KOPT-K1 (cell line): Measurements from ENCODE around the gene PACRGL.

ENCODE experiments used
- H3K27ac ChIP-seq: fragments of 200-600 bp; sonication (generic); 2 replicates; pipeline ENCODE4 v1.5.1; 2016; ENCODE audit warnings: antibody characterized with exemption, mild to moderate bottlenecking, low read depth, low read length; ENCODE audit not compliant: poor library complexity, severe bottlenecking
- H3K36me3 ChIP-seq: fragments of 200-600 bp; sonication (generic); 2 replicates; pipeline ENCODE4 v1.5.1; 2017; ENCODE audit warnings: antibody characterized with exemption, mild to moderate bottlenecking, low read length, moderate library complexity; ENCODE audit not compliant: insufficient read depth
- H3K9me3 ChIP-seq: fragments of 200-600 bp; sonication (generic); 2 replicates; pipeline ENCODE4 v1.5.1; 2017; ENCODE audit warnings: antibody characterized with exemption, low read length, mild to moderate bottlenecking; ENCODE audit not compliant: insufficient read depth, poor library complexity, severe bottlenecking

PACRGL gene

DNA sequence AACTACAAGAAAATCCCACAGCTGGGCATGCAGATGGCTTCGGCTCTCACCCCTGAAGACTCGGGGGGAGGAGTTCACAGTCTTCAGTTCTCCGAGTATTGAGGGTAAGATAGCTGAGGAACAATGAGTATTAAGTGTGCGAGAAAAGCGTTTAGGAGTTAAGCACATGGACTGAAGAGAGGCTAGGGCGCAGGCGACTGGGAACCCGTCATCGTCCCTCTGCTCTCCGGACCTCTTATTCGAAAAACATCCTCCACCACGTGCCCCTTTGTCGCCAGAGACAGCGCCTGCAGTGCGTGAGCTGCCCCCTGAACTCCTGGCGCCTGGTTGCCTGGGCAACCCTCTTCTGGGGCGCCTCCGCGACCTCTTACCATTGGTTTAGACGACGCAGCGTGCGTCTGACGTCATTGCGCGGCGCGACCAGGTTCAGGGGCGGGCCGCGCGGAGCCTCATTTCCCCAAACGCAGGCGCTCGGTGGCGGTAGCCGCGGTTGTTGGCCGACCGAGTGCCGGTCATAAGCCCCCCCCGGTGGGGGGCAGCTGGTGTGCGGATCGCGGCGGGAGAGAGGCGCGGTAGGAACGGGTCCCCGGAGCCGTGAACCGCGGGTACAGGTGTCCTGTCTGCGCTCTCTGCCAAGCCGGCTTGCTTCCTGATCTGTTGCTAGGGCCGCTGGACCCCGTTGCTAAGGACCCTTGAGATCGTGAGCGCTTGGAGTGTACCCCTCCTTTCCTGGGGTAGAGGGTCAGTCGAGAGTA is at the start of gene PACRGL:
Gene PACRGL (plus strand): TSS at position 452 of the 755 bp plus-strand sequence. CDS start 4,024 bp downstream, outside the sequence.
- H3K36me3 ChIP-seq: peaks cover 11% of the 10 kb centered on the region
- peak within 1 kb of the TSS; percentile 36 for H3K27ac ChIP-seq

DNA sequence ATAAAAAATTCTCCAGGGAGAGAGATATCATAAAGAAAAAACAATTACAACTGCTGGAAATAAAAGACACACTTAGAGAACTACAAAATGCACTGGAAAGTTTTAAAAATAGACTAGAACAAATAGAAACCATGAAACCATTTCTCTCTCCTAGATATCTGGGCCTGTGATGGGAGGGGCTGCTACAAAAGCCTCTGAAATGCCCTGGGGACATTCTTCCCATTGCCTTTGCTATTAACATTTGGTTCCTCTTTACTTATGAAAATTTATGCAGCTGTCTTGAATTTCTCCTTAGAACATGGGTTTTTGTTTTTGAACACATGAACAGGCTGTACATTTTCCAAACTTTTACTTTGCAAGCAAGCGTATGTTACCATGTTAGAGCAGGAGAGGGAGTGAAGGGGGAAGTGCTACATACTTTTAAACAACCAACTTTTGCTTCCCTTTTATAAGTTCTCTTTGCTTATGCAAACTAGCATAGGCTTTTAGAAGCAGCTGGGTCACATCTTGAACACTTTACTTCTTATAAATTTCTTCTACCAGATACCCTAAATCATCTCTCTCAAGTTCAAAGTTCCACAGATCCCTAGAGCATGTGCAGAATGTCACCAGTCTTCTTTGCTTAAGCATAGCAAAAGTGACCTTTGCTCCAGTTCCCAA is 47.9 kb upstream of the PACRGL start:
- Histone ChIP-seq H3K9me3 (peaks cover 9% of the 10 kb centered on the region), H3K36me3 (no peaks in the 10 kb centered on the region), H3K27ac (no peak overlapping the region)

More for the DNA sequence above, at the start of gene PACRGL:
- no peaks in the 10 kb centered on the region for H3K9me3 ChIP-seq

DNA sequence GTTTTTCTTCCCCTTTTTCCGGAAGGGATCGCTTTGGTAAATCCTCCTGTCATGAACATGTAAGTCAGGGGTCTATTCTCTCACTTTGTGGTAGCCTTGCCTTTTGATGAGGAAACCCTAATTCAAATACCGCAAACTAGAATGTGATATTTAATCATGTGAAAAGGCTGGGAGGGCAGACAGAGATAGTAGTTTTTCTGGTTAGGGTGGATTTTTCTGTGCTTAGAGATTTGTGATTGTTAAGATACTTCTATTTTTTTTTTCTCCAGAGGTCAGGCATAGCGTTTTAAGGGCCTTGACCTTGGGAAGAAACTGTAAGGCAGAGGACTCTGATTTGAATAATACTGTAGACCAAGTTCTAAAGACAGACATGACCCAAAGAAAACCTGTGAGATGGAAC is 41.8 kb upstream of the PACRGL start:
- Histone ChIP-seq H3K36me3 (no peaks in the 10 kb centered on the region), H3K9me3 (no peaks in the 10 kb centered on the region), H3K27ac (no peak overlapping the region)

DNA sequence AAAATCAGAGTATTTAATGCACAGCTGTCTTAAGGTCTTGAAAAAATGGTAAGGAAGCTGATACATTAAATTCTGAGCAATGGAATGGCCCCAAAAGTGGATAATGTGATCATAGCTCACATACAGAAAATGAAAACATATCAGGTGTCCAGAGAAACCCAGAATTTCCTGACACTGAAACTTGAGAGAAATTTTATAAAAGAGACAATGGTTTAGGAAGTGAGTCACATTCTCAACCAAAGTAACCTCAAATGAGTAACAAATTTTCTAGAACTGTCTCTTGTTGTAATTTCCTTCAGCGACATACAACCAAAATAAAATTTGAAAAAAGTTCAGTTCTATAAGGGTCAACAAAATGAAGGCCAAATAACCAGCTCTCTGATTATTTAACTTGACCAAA is 37.4 kb upstream of the PACRGL start:
- no peak overlapping the region for H3K27ac ChIP-seq
- no peaks in the 10 kb centered on the region for H3K36me3 ChIP-seq
- H3K9me3 ChIP-seq: no peaks in the 10 kb centered on the region

DNA sequence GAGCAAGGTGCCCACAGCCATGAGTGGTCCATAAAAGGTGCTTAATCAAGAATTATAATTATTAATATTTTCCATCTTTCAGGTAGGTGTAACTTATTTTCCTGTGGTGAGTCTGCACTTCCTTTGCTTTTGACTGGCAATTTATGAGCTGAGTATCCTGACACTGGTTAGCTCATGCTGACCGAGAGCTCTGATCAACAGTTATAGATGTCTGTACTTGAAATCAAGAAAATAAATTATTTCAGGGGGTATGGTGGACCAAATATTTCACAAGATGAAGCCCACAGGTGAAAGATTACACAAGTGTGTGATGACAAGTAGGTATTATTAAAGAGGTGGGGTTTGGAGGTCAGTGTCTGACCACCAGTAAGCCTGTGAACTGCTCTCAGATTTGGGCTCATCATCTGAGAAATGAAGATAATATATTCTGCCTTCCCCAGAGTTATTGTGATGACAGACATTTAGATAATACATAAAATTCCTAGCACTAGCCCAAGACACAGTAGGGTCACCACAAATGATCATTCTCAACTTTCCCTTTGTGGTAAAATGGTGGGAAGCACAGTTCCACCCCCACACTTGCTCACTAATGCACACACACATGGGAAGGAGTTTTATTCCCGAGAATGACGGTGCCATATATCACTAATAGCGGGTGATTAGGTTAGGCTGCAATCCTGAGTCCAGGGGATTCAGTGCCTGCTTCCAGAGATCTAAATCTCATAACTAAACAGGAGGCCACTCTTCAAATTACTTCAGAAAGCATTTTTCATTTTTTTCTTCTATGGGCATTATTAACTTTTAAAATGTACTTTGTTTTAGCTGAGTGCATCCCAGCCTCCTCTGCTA is 34.0 kb upstream of the PACRGL start:
- no peaks in the 10 kb centered on the region for H3K9me3 ChIP-seq
- H3K27ac ChIP-seq: no peak overlapping the region
- no peaks in the 10 kb centered on the region for H3K36me3 ChIP-seq

DNA sequence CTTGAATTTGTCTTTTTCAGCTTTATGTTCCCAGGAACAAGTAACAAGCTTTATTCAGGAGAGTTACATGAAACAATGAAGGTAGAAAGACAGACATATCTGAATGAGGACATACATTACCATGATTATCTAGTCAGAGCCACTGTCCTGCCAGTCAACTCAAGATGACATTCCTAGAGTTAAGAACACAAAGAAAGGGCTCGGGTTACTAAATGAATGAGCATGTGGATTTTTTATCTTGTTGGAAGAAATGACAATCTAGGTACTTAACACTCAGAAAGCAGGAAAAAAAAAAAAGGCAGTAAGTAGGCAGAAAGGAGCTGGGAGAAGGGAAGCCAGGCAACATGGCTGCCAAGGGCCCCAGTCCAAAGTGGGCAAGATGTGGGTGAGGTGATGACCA is 28.0 kb upstream of the PACRGL start:
- Histone ChIP-seq H3K9me3 (no peaks in the 10 kb centered on the region), H3K36me3 (no peaks in the 10 kb centered on the region), H3K27ac (no peak overlapping the region)

DNA sequence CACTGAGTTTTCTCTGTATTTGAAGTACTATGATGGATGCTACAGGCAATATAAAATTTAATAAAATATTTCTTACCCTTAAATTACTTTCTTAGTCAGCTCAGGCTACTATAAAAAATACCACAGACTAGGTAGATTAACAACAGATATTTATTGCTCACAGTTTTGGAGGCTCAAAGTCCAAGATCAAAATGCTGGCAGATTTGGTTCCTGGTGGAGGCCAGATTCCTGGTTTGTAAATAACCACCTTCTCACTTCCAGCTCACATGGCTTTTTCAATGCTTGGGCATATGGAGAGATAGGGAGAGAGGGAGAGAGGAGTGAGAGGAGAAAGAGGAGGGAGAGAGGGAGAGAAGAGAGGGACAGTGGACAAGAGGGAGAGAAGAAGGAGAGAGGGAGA is 24.5 kb upstream of the PACRGL start:
- Histone ChIP-seq H3K9me3 (no peaks in the 10 kb centered on the region), H3K36me3 (no peaks in the 10 kb centered on the region), H3K27ac (no peak overlapping the region)

DNA sequence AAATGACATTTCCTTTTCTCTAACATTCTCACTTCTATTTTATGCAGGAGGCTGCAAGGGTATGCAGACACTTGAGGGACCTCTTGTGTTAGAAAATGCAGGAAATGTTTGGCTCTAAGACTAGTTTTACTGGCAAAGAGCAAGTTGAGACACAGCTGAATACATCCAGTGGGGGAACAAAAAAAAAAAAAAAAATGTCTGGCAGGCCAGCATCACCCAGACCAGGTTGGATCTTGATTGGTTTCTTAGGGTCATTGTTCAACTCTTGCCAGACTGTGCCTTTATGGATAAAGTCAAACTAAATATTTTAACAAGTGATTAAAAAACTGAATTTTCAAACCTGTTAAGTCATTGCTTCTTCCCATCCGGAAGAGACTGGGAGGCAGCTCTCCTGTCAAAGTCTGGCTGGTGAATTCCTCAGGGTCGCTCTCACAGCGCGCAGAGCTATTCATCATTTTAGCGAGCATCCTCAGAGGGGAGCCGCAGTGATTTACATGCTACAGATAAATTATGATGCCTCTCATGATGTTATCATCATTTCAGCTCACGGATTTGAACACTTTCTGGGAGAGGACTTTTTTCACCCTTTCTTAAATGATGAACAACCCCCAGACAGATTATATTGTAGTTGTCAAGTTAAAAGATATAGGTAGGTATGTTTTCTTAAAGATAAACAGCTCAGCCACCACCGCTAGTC is 23.6 kb upstream of the PACRGL start:
- Histone ChIP-seq H3K36me3 (no peaks in the 10 kb centered on the region), H3K27ac (no peak overlapping the region), H3K9me3 (no peaks in the 10 kb centered on the region)

DNA sequence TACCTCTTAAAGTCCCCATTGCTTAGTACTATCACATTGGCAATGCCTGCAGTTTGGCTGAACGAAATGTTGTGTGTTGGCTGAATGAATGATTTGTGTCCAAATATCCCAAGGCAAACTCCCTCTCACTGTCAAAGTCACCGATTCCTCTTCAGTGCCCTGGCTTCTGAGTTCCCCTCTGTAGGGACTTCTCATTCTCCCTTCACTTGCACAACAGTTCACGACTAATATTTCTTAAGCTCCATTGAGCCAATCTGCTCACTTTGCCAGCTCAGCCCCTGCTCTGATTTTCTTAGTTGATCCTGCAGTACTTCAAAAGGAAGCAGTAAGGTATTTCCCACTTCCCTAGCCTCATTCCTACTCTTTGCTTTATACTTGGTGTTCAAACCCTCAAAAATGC is 21.9 kb upstream of the PACRGL start:
- no peaks in the 10 kb centered on the region for H3K36me3 ChIP-seq
- no peaks in the 10 kb centered on the region for H3K9me3 ChIP-seq
- H3K27ac ChIP-seq: no peak overlapping the region

DNA sequence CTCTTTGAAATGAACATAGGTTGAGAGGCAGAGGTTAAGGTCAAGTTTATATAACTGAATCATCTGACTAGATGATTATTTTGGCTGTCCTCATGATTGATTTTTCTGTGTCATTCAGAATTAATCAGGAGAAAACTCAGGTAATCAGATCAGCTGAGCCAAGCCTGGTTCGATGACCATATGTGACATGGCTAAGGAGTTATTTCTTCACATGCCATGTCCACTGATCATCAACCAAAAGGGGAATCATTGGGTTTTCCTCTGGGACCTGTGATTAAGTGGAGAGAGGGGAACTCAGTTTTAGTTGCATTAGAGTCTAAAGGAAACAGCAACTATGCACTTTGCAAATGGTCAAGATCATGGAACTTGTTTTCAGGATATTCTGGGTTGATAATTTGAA is 20.3 kb upstream of the PACRGL start:
- no peak overlapping the region for H3K27ac ChIP-seq

DNA sequence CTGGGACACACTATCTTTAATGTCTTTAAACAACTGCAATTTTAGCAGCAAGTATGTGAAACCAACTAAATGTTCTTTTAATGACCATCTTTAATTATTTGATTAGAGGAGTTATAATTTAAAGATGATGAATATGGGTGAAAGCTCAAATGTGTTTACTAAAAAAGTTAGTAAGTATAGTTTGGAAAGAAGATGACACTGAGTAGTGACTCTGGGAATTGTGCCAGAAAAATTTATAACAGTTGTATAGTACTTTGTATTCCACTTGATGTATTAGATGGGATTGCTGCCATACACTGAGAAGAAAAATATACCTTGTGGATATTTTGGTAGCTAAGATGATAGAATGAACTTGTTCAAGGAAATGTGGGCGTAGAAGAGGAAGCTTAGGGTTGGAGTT is 19.5 kb upstream of the PACRGL start:
- Histone ChIP-seq H3K27ac (no peak overlapping the region), H3K36me3 (no peaks in the 10 kb centered on the region), H3K9me3 (no peaks in the 10 kb centered on the region)

More for the DNA sequence above, 20.3 kb upstream of the PACRGL start:
- H3K9me3 ChIP-seq: no peaks in the 10 kb centered on the region
- H3K36me3 ChIP-seq: no peaks in the 10 kb centered on the region

DNA sequence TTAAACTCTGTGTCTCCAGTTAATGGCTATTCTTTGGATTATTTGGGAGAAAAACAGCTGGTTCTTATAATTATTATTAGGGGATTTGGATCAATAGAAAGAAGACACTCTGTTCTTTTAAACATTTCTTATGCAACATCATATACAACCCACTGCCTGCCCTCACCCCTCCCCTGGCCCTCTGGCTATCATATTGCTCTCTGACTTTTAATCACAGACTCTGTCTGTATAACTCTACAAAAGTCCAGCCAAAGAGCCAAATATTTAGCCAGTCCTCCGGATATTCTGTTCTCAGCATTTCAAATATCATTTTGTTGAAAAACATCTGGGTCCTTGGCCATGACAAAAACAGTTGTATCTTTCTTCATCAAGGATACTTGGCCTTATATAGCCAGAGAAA is 19.0 kb upstream of the PACRGL start:
- Histone ChIP-seq H3K36me3 (no peaks in the 10 kb centered on the region), H3K27ac (no peak overlapping the region), H3K9me3 (no peaks in the 10 kb centered on the region)

DNA sequence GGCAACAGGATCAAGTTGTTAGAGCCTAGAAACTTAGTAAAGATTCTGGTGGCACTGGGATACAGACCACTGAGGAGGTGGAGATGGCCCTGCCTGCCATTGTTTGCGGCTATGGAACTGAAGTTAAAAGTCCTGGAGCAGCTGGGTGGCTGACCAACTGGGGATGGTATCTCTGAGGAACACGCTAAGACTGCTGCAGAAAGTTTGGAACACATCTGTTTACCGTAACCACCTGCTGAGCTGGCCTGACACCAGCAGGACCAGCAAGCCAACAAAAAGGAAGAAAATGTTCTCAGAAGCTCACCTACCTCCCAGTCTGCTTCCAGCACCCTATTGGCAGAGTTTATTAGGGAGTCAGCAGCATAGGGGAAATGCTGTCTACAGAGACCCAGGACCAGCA is 17.4 kb upstream of the PACRGL start:
- H3K36me3 ChIP-seq: no peaks in the 10 kb centered on the region
- no peaks in the 10 kb centered on the region for H3K9me3 ChIP-seq
- H3K27ac ChIP-seq: no peak overlapping the region

DNA sequence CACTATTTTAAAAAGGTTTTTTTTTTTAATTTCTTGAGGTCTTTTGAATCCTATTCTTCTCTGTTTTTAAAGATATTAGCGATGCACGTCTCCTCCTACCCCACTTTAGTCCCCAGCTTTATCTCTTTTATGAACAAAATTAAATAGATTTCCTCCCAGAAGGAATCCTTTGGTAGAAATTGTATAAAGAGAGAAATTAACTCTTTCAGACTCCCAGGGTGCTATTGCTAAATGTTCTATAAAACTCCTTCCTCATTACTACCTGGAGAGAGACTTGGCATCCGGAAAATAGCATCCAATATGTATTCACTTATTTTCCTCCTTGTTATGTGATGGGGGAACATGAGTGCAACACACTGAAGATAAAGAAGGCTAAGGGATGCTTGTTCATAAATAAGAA is 16.5 kb upstream of the PACRGL start:
- H3K9me3 ChIP-seq: no peaks in the 10 kb centered on the region
- H3K36me3 ChIP-seq: no peaks in the 10 kb centered on the region
- H3K27ac ChIP-seq: no peak overlapping the region
